Fibroblast of pulmonary artery (primary cell): Measurements from ENCODE around the gene TRAPPC13.
"Not testable (repeated sequence)": the region's sequence is repeated elsewhere in the genome, so short reads cannot be mapped to it uniquely, and the experiment has no call there.

Source experiments
- DNase-seq: peaks from one replicate; pipeline ENCODE4 v3.0.0-alpha.2; 2010; ENCODE audit warnings: low read depth
- H3K4me3 ChIP-seq: replicated peaks from 2 replicates; pipeline ENCODE4 v1.5.1; 2011; ENCODE audit warnings: low read depth, mild to moderate bottlenecking, control low read depth, low read length, moderate library complexity
- CTCF ChIP-seq: IDR thresholded peaks from 2 replicates; pipeline ENCODE4 v1.5.1; 2011; ENCODE audit warnings: mild to moderate bottlenecking, control low read depth, low read length, inconsistent platforms; ENCODE audit errors: missing control alignments

The TRAPPC13 gene

GRCh38 chr5:65674749-65675148 is 49.9 kb downstream of the TRAPPC13 start:
- no peak overlapping the region for H3K4me3 ChIP-seq
- TF ChIP-seq CTCF, result no peak
- DNase-seq, result peak; percentile 4

GRCh38 chr5:65676056-65676455 is 51.2 kb downstream of the TRAPPC13 start:
- not testable (repeated sequence) for DNase-seq, H3K4me3 ChIP-seq

GRCh38 chr5:65682148-65682547 is 57.3 kb downstream of the TRAPPC13 start:
- no peak for TF ChIP-seq CTCF
- no peak overlapping the region for H3K4me3 ChIP-seq
- no peak for DNase-seq

DNA sequence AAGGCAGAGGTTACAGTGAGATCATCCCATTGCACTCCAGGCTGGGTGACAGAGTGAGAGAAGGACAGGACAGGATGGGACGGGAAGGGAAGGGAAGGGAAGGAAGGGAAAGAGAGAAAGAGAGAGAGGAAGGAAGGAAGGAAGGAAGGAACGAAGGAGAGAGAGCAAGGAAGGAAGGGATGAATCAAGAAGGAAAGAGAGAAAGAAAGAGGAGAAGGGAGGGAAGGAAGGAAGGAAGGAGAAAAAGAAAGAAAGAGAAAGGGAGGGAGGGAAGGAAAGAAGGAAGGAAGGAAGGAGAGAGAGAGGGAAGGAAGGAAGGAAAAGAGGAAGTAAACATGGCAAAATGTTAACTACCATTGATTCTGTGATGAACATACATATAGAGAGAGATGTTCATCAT is 68.3 kb downstream of the TRAPPC13 start:
- no peak for TF ChIP-seq CTCF
- no peak overlapping the region for H3K4me3 ChIP-seq
- no peak for DNase-seq

- no peak for TF ChIP-seq CTCF
These were observed 70.4 kb downstream of the TRAPPC13 start for GRCh38 chr5:65695162-65695755.

DNA sequence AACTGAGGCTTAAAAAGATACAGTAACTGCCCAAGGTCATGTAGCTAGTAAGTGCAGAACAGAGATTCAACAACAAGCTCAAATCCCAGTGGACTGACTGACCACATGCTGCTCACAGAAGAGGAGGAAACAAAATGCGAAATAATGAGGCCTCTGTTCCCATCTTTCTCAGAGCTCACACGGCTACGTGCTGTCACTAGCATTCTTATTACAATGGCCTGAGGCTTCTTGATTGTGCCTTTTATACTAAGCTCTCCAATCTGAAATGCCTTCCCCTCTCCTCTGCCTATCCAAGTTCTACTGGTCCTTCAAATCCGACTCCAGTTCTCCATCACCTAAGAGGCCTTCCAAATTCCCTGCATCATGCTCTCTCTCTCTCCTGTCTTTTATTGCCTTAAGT is 71.1 kb downstream of the TRAPPC13 start:
- DNase-seq, result no peak
- no peak for TF ChIP-seq CTCF
- no peak overlapping the region for H3K4me3 ChIP-seq

More at GRCh38 chr5:65695162-65695755, 70.4 kb downstream of the TRAPPC13 start:
- H3K4me3 ChIP-seq, result no peak overlapping the region
- DNase-seq, result no peak

- TF ChIP-seq CTCF, result no peak
- no peak for DNase-seq
- H3K4me3 ChIP-seq, result no peak overlapping the region
These were observed 72.1 kb downstream of the TRAPPC13 start for GRCh38 chr5:65696892-65697291.

DNA sequence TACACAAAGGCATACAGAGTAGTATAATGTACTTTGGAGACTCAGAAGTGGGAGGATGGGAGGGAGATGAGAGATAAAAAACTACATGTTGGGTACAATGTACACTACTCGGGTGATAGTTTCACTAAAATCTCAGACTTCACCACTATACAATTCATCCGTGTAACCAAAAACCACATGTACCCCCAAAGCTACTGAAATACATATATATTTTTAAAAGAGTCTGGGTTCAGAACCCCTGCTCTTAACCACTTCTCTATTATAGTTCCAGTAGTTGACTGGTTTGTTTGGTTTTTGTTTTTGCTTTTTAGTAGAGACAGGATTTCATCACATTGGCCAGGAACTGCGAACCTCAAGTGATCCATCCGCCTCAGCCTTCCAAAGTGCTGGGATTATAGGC is 74.5 kb downstream of the TRAPPC13 start:
- no peak overlapping the region for H3K4me3 ChIP-seq
- no peak for TF ChIP-seq CTCF
- no peak for DNase-seq
